IMR-90 (cell line): Measurements from ENCODE around the gene PITX1. TPM values are rescaled to one million over a fixed set of nuclear protein-coding genes. Genes with fewer than 3 reads are reported as not detected.

Source experiments
- ATAC-seq: fragments of 200-7000 bp; cut with Tn5 transposase; 2 replicates; pipeline ENCODE4 v1.9.1; 2020; ENCODE audit warnings: low read depth, mild to moderate bottlenecking, moderate library complexity
- BruUV-seq: library from RNA; stranded (reverse); fragments of 400-500 nt; replicated peaks from 2 replicates; lab custom pipeline; 2021; lab: Mats Ljungman, UMichigan
- CTCF ChIA-PET: fragments of 300-600 bp; formaldehyde crosslinking; extraction: SDS; loops from one replicate; lab custom pipeline; 2021; ENCODE audit warnings: antibody characterized with exemption; lab: Yijun Ruan, JAX
- POLR2A ChIA-PET: fragments of 300-600 bp; sonication (Branson Sonifier 250); formaldehyde crosslinking; loops from one replicate; lab custom pipeline; 2022; ENCODE audit warnings: antibody characterized with exemption; ENCODE audit not compliant: unreplicated experiment; lab: Charles Lee
- DNase-seq: peaks from one replicate; pipeline ENCODE4 v3.0.0; 2013
- H2AFZ ChIP-seq: replicated peaks from 2 replicates; pipeline ENCODE3; 2013; ENCODE audit warnings: low read length, mild to moderate bottlenecking; ENCODE audit not compliant: poor library complexity
- H2AK5ac ChIP-seq: 2 replicates; pipeline ENCODE4 v1.6.1; 2013; ENCODE audit warnings: low read depth, low read length, inconsistent platforms
- H2AK9ac ChIP-seq: replicated peaks from 2 replicates; pipeline ENCODE3; 2013; ENCODE audit warnings: mild to moderate bottlenecking, low read depth, low read length, moderate library complexity; ENCODE audit not compliant: poor library complexity
- H2BK120ac ChIP-seq: 2 replicates; pipeline ENCODE4 v1.6.1; 2013; ENCODE audit warnings: low read depth, low read length, inconsistent platforms
- H2BK15ac ChIP-seq: 3 replicates; pipeline ENCODE4 v1.6.1; 2013; ENCODE audit warnings: low read depth, low read length, inconsistent platforms
- H2BK20ac ChIP-seq: 2 replicates; pipeline ENCODE4 v1.6.1; 2013; ENCODE audit warnings: low read depth, mild to moderate bottlenecking, inconsistent platforms, low read length, moderate library complexity
- H2BK5ac ChIP-seq: 2 replicates; pipeline ENCODE4 v1.6.1; 2013; ENCODE audit warnings: mild to moderate bottlenecking, low read depth, low read length, inconsistent platforms; ENCODE audit not compliant: poor library complexity, severe bottlenecking
- H3K14ac ChIP-seq: replicated peaks from 2 replicates; pipeline ENCODE4 v1.6.1; 2013; ENCODE audit warnings: low read depth, low read length, inconsistent platforms
- H3K18ac ChIP-seq: 2 replicates; pipeline ENCODE4 v1.6.1; 2013; ENCODE audit warnings: low read depth, low read length, control low read depth
- H3K23ac ChIP-seq: 2 replicates; pipeline ENCODE4 v1.6.1; 2013; ENCODE audit warnings: low read depth, low read length, inconsistent platforms
- H3K27ac ChIP-seq: 2 replicates; pipeline ENCODE4 v1.5.1; 2013; ENCODE audit warnings: mild to moderate bottlenecking, control low read depth, low read length; ENCODE audit not compliant: insufficient read depth
- H3K27me3 ChIP-seq: 2 replicates; pipeline ENCODE4 v1.6.1; 2013; ENCODE audit warnings: low read length; ENCODE audit not compliant: control insufficient read depth, insufficient read depth
- H3K36me3 ChIP-seq: 2 replicates; pipeline ENCODE4 v1.6.1; 2013; ENCODE audit warnings: low read length, mixed read lengths; ENCODE audit not compliant: control insufficient read depth, insufficient read depth
- H3K4ac ChIP-seq: 2 replicates; pipeline ENCODE4 v1.6.1; 2013; ENCODE audit warnings: low read depth, low read length, inconsistent platforms
- H3K4me1 ChIP-seq: 2 replicates; pipeline ENCODE4 v1.6.1; 2013; ENCODE audit warnings: low read length, mixed read lengths; ENCODE audit not compliant: control insufficient read depth, insufficient read depth
- H3K4me2 ChIP-seq: 2 replicates; pipeline ENCODE4 v1.6.1; 2013; ENCODE audit warnings: low read depth, mild to moderate bottlenecking, control low read depth, low read length, moderate library complexity
- H3K4me3 ChIP-seq: 2 replicates; pipeline ENCODE4 v1.5.1; 2013; ENCODE audit warnings: low read depth, mild to moderate bottlenecking, control low read depth, low read length, moderate library complexity; ENCODE audit not compliant: insufficient read depth
- H3K56ac ChIP-seq: 2 replicates; pipeline ENCODE4 v1.6.1; 2013; ENCODE audit warnings: low read length, inconsistent platforms; ENCODE audit not compliant: insufficient read depth; ENCODE audit errors: extremely low read depth
- H3K79me1 ChIP-seq, 2 experiments: 2 replicates each; pipeline ENCODE4 v1.6.1; 2013; ENCODE audit warnings: low read length in 2 of 2, inconsistent platforms in 1 of 2, low read depth in 1 of 2
- H3K9ac ChIP-seq: 2 replicates; pipeline ENCODE4 v1.6.1; 2013; ENCODE audit warnings: low read depth, low read length, control low read depth
- H3K9me1 ChIP-seq: 2 replicates; pipeline ENCODE4 v1.6.1; 2013; ENCODE audit warnings: low read length, inconsistent platforms; ENCODE audit not compliant: insufficient read depth
- H3K9me3 ChIP-seq: 2 replicates; pipeline ENCODE4 v1.6.1; 2013; ENCODE audit warnings: low read length; ENCODE audit not compliant: control insufficient read depth, insufficient read depth
- H4K20me1 ChIP-seq: 2 replicates; pipeline ENCODE4 v1.6.1; 2013; ENCODE audit warnings: low read length, inconsistent platforms; ENCODE audit not compliant: insufficient read depth
- H4K5ac ChIP-seq: 2 replicates; pipeline ENCODE4 v1.6.1; 2013; ENCODE audit warnings: mild to moderate bottlenecking, low read depth, low read length, control low read depth
- H4K8ac ChIP-seq, 2 experiments: 2 replicates each; pipeline ENCODE4 v1.6.1; 2013; ENCODE audit warnings: low read depth in 2 of 2, low read length in 2 of 2, control low read depth in 1 of 2, inconsistent platforms in 1 of 2
- H4K91ac ChIP-seq: 2 replicates; pipeline ENCODE4 v1.6.1; 2013; ENCODE audit warnings: low read depth, low read length, inconsistent platforms; ENCODE audit not compliant: insufficient read depth
- CEBPB ChIP-seq: IDR thresholded peaks from 2 replicates; pipeline ENCODE4 v1.6.1; 2012; ENCODE audit warnings: low read depth, low read length, improper control_type of control experiment
- CHD1 ChIP-seq: IDR thresholded peaks from 2 replicates; pipeline ENCODE4 v1.6.1; 2012; ENCODE audit warnings: low read depth, low read length, improper control_type of control experiment
- CTCF ChIP-seq: conservative IDR thresholded peaks from 2 replicates; pipeline ENCODE4 v1.5.1; 2012; ENCODE audit warnings: mild to moderate bottlenecking, low read depth, low read length, improper control_type of control experiment
- FOS ChIP-seq: fragments of 150-350 bp; IDR thresholded peaks from 2 replicates; pipeline ENCODE4 v1.6.1; 2016; ENCODE audit warnings: low read depth, low read length
- MAFK ChIP-seq: IDR thresholded peaks from 2 replicates; pipeline ENCODE4 v1.6.1; 2012; ENCODE audit warnings: low read depth, low read length, improper control_type of control experiment
- MAZ ChIP-seq: IDR thresholded peaks from 2 replicates; pipeline ENCODE4 v1.6.1; 2012; ENCODE audit warnings: low read depth, mild to moderate bottlenecking, low read length, improper control_type of control experiment, moderate library complexity, borderline replicate concordance
- MXI1 ChIP-seq: IDR thresholded peaks from 2 replicates; pipeline ENCODE4 v1.6.1; 2012; ENCODE audit warnings: low read depth, mild to moderate bottlenecking, low read length, moderate library complexity, borderline replicate concordance
- POLR2A ChIP-seq: IDR thresholded peaks from 2 replicates; pipeline ENCODE4 v1.6.1; 2012; ENCODE audit warnings: mild to moderate bottlenecking, low read depth, low read length
- RAD21 ChIP-seq: IDR thresholded peaks from 2 replicates; pipeline ENCODE4 v1.6.1; 2012; ENCODE audit warnings: low read length, improper control_type of control experiment
- RCOR1 ChIP-seq: IDR thresholded peaks from 2 replicates; pipeline ENCODE4 v1.6.1; 2012; ENCODE audit warnings: mild to moderate bottlenecking, low read length, improper control_type of control experiment; ENCODE audit not compliant: insufficient replicate concordance
- RFX5 ChIP-seq: IDR thresholded peaks from 2 replicates; pipeline ENCODE4 v1.8.0; 2012; ENCODE audit warnings: low read depth, mild to moderate bottlenecking, low read length, moderate library complexity
- SMC3 ChIP-seq: fragments of 150-350 bp; IDR thresholded peaks from 2 replicates; pipeline ENCODE4 v1.6.1; 2016; ENCODE audit warnings: low read depth, mild to moderate bottlenecking, antibody characterized with exemption, low read length, moderate library complexity
- WGBS, 2 experiments: methylation state at CpG; one replicate each; pipeline versions ENCODE4 v1.1.5 to v1.1.7; 2013; ENCODE audit warnings: missing lambda C conversion rate in 2 of 2; ENCODE audit not compliant: insufficient read length in 1 of 2; ENCODE audit errors: extremely low coverage in 2 of 2; 5-methylcytosine and 5-hydroxymethylcytosine counted together
- dilution Hi-C: fragments of 300-500 bp; cut with HindIII; formaldehyde crosslinking; loops from one replicate; pipeline ENCODE4 v1.14.3; 2018; ENCODE audit warnings: low sequenced_read_pairs; ENCODE audit not compliant: unreplicated experiment
- in situ Hi-C: fragments of 300-500 bp; cut with MboI; formaldehyde crosslinking; loops from 3 replicates; pipeline ENCODE4 v1.14.3; 2019; ENCODE audit warnings: low sequenced_read_pairs, inconsistent platforms, mixed read lengths
- intact Hi-C: fragments of 100-400 bp; cut with micrococcal nuclease; formaldehyde crosslinking; loops from 2 replicates; pipeline ENCODE4 v1.10.0; 2022
- polyA plus RNA-seq, 3 experiments: library from polyadenylated mRNA; depleted of rRNA; stranded (reverse); fragments of >200 nt; gene quantifications; 2 replicates each; pipeline ENCODE4 v1.2.3, GENCODE V29; 2012; ENCODE audit warnings: low replicate concordance in 1 of 3
- total RNA-seq: library from RNA; depleted of rRNA; stranded (reverse); fragments of >200 nt; gene quantifications from 2 replicates; pipeline ENCODE4 v1.2.3, GENCODE V29; 2012
- TF ChIP-seq, protein P1 (sequence below): fragments of 150-350 bp; IDR thresholded peaks from 2 replicates; pipeline ENCODE4 v1.6.1; 2017; ENCODE audit warnings: mild to moderate bottlenecking, antibody characterized with exemption, low read length, low read depth
- TF ChIP-seq, protein P2 (sequence below): fragments of 150-350 bp; IDR thresholded peaks from 2 replicates; pipeline ENCODE4 v1.6.1; 2016; ENCODE audit warnings: low read depth, mild to moderate bottlenecking, low read length, moderate library complexity, borderline replicate concordance

The PITX1 gene
- total and polyA plus RNA-seq, 2 of the 4 experiments (the other 2 are of a cell fraction): 10.4 to 29.8 TPM

GRCh38 chr5:135015942-135016341, 18.1 kb downstream of the PITX1 start:
- no peak overlapping the region for H2BK15ac ChIP-seq
- POLR2A ChIA-PET: no interaction called here
- H4K5ac ChIP-seq: no peak overlapping the region
- H3K4me2 ChIP-seq: no peak overlapping the region
- H3K9me3 ChIP-seq: no peaks in the 10 kb centered on the region
- H3K23ac ChIP-seq: no peak overlapping the region
- H4K91ac ChIP-seq: no peak overlapping the region
- DNase-seq (no peak), ATAC-seq (no peak)
- H2BK20ac ChIP-seq: no peak overlapping the region
- H3K14ac ChIP-seq: no peak overlapping the region
- no TSS peak for BruUV-seq
- H2AK9ac ChIP-seq: no peak overlapping the region
- peaks cover 4% of the 10 kb centered on the region; the same call in 1 of the 2 replicates for H3K36me3 ChIP-seq
- intact Hi-C loops: no loop called here
- no peak overlapping the region for H2AFZ ChIP-seq
- H3K27me3 ChIP-seq: no peaks in the 10 kb centered on the region
- H3K56ac ChIP-seq: no peak overlapping the region
- dilution Hi-C loops: no loop called here
- no peaks in the 10 kb centered on the region for H3K79me1 ChIP-seq
- no peak overlapping the region for H2AK5ac ChIP-seq
- H3K27ac ChIP-seq: no peak overlapping the region
- no peak overlapping the region for H3K4ac ChIP-seq
- H2BK5ac ChIP-seq: no peak overlapping the region
- TF ChIP-seq RCOR1 (no peak), CEBPB (no peak), MAFK (no peak), RFX5 (no peak), MAZ (no peak), POLR2A (no peak), FOS (no peak), CHD1 (no peak), RAD21 (no peak), SMC3 (no peak), MXI1 (no peak), CTCF (no peak)
- TF ChIP-seq, protein P1, sequence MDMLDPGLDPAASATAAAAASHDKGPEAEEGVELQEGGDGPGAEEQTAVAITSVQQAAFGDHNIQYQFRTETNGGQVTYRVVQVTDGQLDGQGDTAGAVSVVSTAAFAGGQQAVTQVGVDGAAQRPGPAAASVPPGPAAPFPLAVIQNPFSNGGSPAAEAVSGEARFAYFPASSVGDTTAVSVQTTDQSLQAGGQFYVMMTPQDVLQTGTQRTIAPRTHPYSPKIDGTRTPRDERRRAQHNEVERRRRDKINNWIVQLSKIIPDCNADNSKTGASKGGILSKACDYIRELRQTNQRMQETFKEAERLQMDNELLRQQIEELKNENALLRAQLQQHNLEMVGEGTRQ: no peak
- TF ChIP-seq, protein P2, sequence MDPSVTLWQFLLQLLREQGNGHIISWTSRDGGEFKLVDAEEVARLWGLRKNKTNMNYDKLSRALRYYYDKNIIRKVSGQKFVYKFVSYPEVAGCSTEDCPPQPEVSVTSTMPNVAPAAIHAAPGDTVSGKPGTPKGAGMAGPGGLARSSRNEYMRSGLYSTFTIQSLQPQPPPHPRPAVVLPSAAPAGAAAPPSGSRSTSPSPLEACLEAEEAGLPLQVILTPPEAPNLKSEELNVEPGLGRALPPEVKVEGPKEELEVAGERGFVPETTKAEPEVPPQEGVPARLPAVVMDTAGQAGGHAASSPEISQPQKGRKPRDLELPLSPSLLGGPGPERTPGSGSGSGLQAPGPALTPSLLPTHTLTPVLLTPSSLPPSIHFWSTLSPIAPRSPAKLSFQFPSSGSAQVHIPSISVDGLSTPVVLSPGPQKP: no peak
- CTCF ChIA-PET: interaction anchor here (0.5 kb wide), 1 partner anchor 914 kb away, joined by 3 read pairs; no protein-coding TSS in a partner anchor
- no peak overlapping the region for H3K4me3 ChIP-seq
- H2BK120ac ChIP-seq: no peak overlapping the region
- H4K8ac ChIP-seq: no peak overlapping the region
- in situ Hi-C loops: loop anchor here (10.0 kb wide), 1 partner anchor 319 kb away; no protein-coding TSS in a partner anchor
- peaks cover 7% of the 10 kb centered on the region; the same call in 1 of the 2 replicates for H3K4me1 ChIP-seq
- peaks cover 6% of the 10 kb centered on the region; the same call in 1 of the 2 replicates for H4K20me1 ChIP-seq
- H3K9ac ChIP-seq: no peak overlapping the region
- WGBS, 2 experiments: 83% methylated on average over 1 of the region's 6 CpGs; no CpG with 5 or more reads in 1 of the 2 experiments
- H3K9me1 ChIP-seq: peaks cover 6% of the 10 kb centered on the region; the same call in 1 of the 2 replicates
- no peak overlapping the region for H3K18ac ChIP-seq
